SU-DHL-6 (cell line): ENCODE measurements around the gene ATF7.

Experiments used
- H2AFZ ChIP-seq: fragments of 200-600 bp; sonication (generic); 2 replicates; pipeline ENCODE4 v1.6.1; 2014; ENCODE audit warnings: low read depth, mild to moderate bottlenecking, moderate library complexity, mixed read lengths, antibody characterized with exemption, low read length; ENCODE audit not compliant: severe bottlenecking
- H3F3A ChIP-seq: fragments of 200-600 bp; shearing (Covaris generic); 2 replicates; pipeline ENCODE4 v1.6.0; 2016; ENCODE audit warnings: antibody characterized with exemption, mild to moderate bottlenecking; ENCODE audit not compliant: insufficient read depth
- H3K27ac ChIP-seq: fragments of 200-600 bp; sonication (generic); 2 replicates; pipeline ENCODE4 v1.5.1; 2016; ENCODE audit warnings: low read depth, mild to moderate bottlenecking, low read length, moderate library complexity, mixed read lengths
- H3K27me3 ChIP-seq: fragments of 200-600 bp; sonication (generic), shearing (Covaris generic); 2 replicates; pipeline ENCODE4 v1.6.0; 2014; ENCODE audit warnings: mild to moderate bottlenecking, low read length
- H3K36me3 ChIP-seq: fragments of 200-600 bp; sonication (generic); 2 replicates; pipeline ENCODE4 v1.6.1; 2014; ENCODE audit warnings: mild to moderate bottlenecking, low read length, mixed read lengths
- H3K4me2 ChIP-seq: fragments of 300-600, 200-600 bp; shearing (Covaris generic), sonication (generic); 2 replicates; pipeline ENCODE4 v1.6.0; 2014; ENCODE audit warnings: low read length, low read depth, mild to moderate bottlenecking; ENCODE audit not compliant: poor library complexity, severe bottlenecking
- H3K4me3 ChIP-seq: fragments of 200-600 bp; sonication (generic); 2 replicates; pipeline ENCODE4 v1.5.1; 2014; ENCODE audit warnings: antibody characterized with exemption, low read length, mild to moderate bottlenecking, mixed read lengths; ENCODE audit not compliant: insufficient read depth, poor library complexity, severe bottlenecking
- H3K79me2 ChIP-seq: fragments of 200-600 bp; sonication (generic); 2 replicates; pipeline ENCODE4 v1.6.1; 2014; ENCODE audit warnings: mild to moderate bottlenecking, low read length, moderate library complexity; ENCODE audit not compliant: insufficient read depth
- H3K9ac ChIP-seq: fragments of 200-600 bp; sonication (generic); 2 replicates; pipeline ENCODE4 v1.7.0; 2014; ENCODE audit warnings: mild to moderate bottlenecking, low read length
- H3K9me2 ChIP-seq: fragments of 200-600 bp; sonication (generic); replicated peaks from 2 replicates; pipeline ENCODE4 v1.6.1; 2014; ENCODE audit warnings: low read length; ENCODE audit not compliant: insufficient read depth
- H3K9me3 ChIP-seq: fragments of 200-600 bp; sonication (generic); 2 replicates; pipeline ENCODE4 v1.6.1; 2014; ENCODE audit warnings: low read length, mixed read lengths; ENCODE audit not compliant: insufficient read depth
- H4K20me1 ChIP-seq: fragments of 200-600 bp; sonication (generic); 2 replicates; pipeline ENCODE4 v1.6.1; 2014; ENCODE audit warnings: low read depth, mild to moderate bottlenecking, antibody characterized with exemption, low read length, moderate library complexity, mixed read lengths
- CTCF ChIP-seq: fragments of 200-600 bp; sonication (generic); IDR thresholded peaks from one replicate; pipeline ENCODE4 v1.5.1; 2017; ENCODE audit warnings: antibody characterized with exemption, mild to moderate bottlenecking, low read length, moderate library complexity; ENCODE audit not compliant: insufficient read depth, poor library complexity, severe bottlenecking
- EZH2phosphoT487 ChIP-seq: fragments of 200-600 bp; sonication (generic), shearing (Covaris generic); conservative IDR thresholded peaks from 2 replicates; pipeline ENCODE4 v1.6.1; 2018; ENCODE audit warnings: mild to moderate bottlenecking, antibody characterized with exemption, low read length, moderate library complexity, mixed read lengths

The ATF7 gene

GRCh38 chr12:53624458-53624857 is 1.7 kb downstream of the ATF7 start:
- Histone ChIP-seq H3K4me3 (peak overlapping the region; percentile 89), H3K27me3 (no peaks in the 10 kb centered on the region), H3F3A (peaks cover 40% of the 10 kb centered on the region), H3K4me2 (peak overlapping the region; percentile 76), H3K27ac (peak overlapping the region; percentile 63), H2AFZ (no peak overlapping the region), H4K20me1 (no peaks in the 10 kb centered on the region), H3K9me2 (no peaks in the 10 kb centered on the region), H3K9ac (peak overlapping the region; percentile 85), H3K36me3 (no peaks in the 10 kb centered on the region), H3K79me2 (peaks cover 40% of the 10 kb centered on the region), H3K9me3 (no peaks in the 10 kb centered on the region)
- TF ChIP-seq CTCF (no peak), EZH2phosphoT487 (no peak)

GRCh38 chr12:53623548-53624385 is 2.4 kb downstream of the ATF7 start:
- Histone ChIP-seq H3K79me2 (peaks cover 46% of the 10 kb centered on the region), H3K27me3 (no peaks in the 10 kb centered on the region), H3K4me3 (peak overlapping the region; percentile 89), H3K9me3 (no peaks in the 10 kb centered on the region), H3F3A (peaks cover 41% of the 10 kb centered on the region), H3K4me2 (peak overlapping the region; percentile 76), H3K27ac (peak overlapping the region; percentile 63), H3K9me2 (no peaks in the 10 kb centered on the region), H2AFZ (no peak overlapping the region), H3K36me3 (no peaks in the 10 kb centered on the region), H4K20me1 (no peaks in the 10 kb centered on the region), H3K9ac (peak overlapping the region; percentile 85)
- TF ChIP-seq EZH2phosphoT487 (no peak), CTCF (no peak)

- Histone ChIP-seq H3F3A (peaks cover 51% of the 10 kb centered on the region), H3K9ac (no peak overlapping the region), H3K4me3 (no peak overlapping the region), H3K9me2 (no peaks in the 10 kb centered on the region), H3K27ac (peak overlapping the region; percentile 63), H3K27me3 (no peaks in the 10 kb centered on the region), H3K4me2 (peak overlapping the region; percentile 76), H3K9me3 (no peaks in the 10 kb centered on the region), H2AFZ (no peak overlapping the region), H3K36me3 (no peaks in the 10 kb centered on the region), H3K79me2 (peaks cover 55% of the 10 kb centered on the region), H4K20me1 (no peaks in the 10 kb centered on the region)
- TF ChIP-seq EZH2phosphoT487 (no peak), CTCF (no peak)
Observed at GRCh38 chr12:53622724-53623123, 3.5 kb downstream of the ATF7 start.
